ENCODE results near the gene RAPGEF4.

GRCh38 chr2:173043476-173043875, 307.8 kb downstream of the RAPGEF4 start:
- no peak for TF ChIP-seq POLR2A (IDR thresholded peaks at IDR 0.05; ENCODE audit: low read length)
- TF ChIP-seq GATA1 (IDR thresholded peaks at IDR 0.05; ENCODE audit: low read depth, low read length), result no peak

All from erythroblast (primary cell).